PFSK-1 (cell line): Measurements from ENCODE around the gene SNTN.

ENCODE experiments used
- POLR2AphosphoS5 ChIP-seq: IDR thresholded peaks from 2 replicates; pipeline ENCODE4 v1.6.1; 2012; ENCODE audit warnings: low read depth, mild to moderate bottlenecking, control low read depth, low read length, moderate library complexity
- SIN3A ChIP-seq: IDR thresholded peaks from 2 replicates; pipeline ENCODE4 v1.6.1; 2012; ENCODE audit warnings: mild to moderate bottlenecking, low read length, moderate library complexity, borderline replicate concordance; ENCODE audit not compliant: insufficient read depth
- TF ChIP-seq, protein P1 (sequence below), 2 experiments: IDR thresholded peaks; 2 replicates each; pipeline versions ENCODE4 v1.6.1 to v1.8.0; 2011 to 2012; ENCODE audit warnings: low read depth in 2 of 2, low read length in 2 of 2, control low read depth in 1 of 2, inconsistent platforms in 1 of 2, mild to moderate bottlenecking in 1 of 2, moderate library complexity in 1 of 2; ENCODE audit not compliant: insufficient read depth in 1 of 2

DNA sequence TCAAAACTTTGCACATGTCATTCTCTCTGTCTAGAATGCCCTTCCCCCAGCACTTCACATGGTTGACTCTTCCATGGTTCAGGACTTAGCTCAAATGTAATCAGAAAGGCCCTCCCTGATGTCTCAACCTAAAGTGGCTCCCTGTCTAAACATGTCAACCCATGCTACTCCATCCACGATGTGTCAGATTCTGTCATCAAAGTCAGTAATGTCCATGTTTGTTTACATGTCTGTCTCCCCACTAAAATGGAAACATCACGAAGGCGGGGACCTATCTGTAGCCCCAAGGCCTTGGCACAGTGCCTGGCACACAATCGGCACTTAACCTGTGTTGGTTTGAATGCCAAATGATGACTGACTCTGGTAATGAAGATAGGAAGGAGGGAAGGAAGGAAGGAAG, 20.8 kb upstream of the SNTN start:
- TF ChIP-seq, protein P1, sequence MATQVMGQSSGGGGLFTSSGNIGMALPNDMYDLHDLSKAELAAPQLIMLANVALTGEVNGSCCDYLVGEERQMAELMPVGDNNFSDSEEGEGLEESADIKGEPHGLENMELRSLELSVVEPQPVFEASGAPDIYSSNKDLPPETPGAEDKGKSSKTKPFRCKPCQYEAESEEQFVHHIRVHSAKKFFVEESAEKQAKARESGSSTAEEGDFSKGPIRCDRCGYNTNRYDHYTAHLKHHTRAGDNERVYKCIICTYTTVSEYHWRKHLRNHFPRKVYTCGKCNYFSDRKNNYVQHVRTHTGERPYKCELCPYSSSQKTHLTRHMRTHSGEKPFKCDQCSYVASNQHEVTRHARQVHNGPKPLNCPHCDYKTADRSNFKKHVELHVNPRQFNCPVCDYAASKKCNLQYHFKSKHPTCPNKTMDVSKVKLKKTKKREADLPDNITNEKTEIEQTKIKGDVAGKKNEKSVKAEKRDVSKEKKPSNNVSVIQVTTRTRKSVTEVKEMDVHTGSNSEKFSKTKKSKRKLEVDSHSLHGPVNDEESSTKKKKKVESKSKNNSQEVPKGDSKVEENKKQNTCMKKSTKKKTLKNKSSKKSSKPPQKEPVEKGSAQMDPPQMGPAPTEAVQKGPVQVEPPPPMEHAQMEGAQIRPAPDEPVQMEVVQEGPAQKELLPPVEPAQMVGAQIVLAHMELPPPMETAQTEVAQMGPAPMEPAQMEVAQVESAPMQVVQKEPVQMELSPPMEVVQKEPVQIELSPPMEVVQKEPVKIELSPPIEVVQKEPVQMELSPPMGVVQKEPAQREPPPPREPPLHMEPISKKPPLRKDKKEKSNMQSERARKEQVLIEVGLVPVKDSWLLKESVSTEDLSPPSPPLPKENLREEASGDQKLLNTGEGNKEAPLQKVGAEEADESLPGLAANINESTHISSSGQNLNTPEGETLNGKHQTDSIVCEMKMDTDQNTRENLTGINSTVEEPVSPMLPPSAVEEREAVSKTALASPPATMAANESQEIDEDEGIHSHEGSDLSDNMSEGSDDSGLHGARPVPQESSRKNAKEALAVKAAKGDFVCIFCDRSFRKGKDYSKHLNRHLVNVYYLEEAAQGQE (IDR thresholded peaks at IDR 0.05; ENCODE audit: insufficient read depth in 1 of 2, low read depth in 2 of 2, low read length in 2 of 2), result no peak
- no peak for TF ChIP-seq POLR2AphosphoS5
- TF ChIP-seq SIN3A, result no peak
